T1000 (cell line): ENCODE results near the gene RANBP17.

ENCODE experiments used
- DNase-seq: peaks from one replicate; lab custom pipeline; 2025; ENCODE audit warnings: mixed read lengths; lab: John Stamatoyannopoulos, UW

The RANBP17 gene

GRCh38 chr5:171299228-171299627 lies 437.4 kb downstream of the RANBP17 start:
- no peak for DNase-seq

- DNase-seq: no peak
Measured at GRCh38 chr5:171299851-171300250, 438.0 kb downstream of the RANBP17 start.

- DNase-seq: no peak
Measured at GRCh38 chr5:171300358-171300757, 438.5 kb downstream of the RANBP17 start.

GRCh38 chr5:171306166-171306565 lies 444.3 kb downstream of the RANBP17 start:
- no peak for DNase-seq

- no peak for DNase-seq
Measured at GRCh38 chr5:171306781-171307591, 445.2 kb downstream of the RANBP17 start.

- no peak for DNase-seq
Measured at GRCh38 chr5:171307789-171308452, 446.1 kb downstream of the RANBP17 start.

GRCh38 chr5:171308453-171309275 lies 446.8 kb downstream of the RANBP17 start, which contains the start of gene TLX3:
TSS of gene TLX3 (plus strand) at chr5:171309248. CDS start at chr5:171309366, 118 bp downstream.
- DNase-seq: no peak

- DNase-seq: no peak
Measured at GRCh38 chr5:171309276-171310211, 447.7 kb downstream of the RANBP17 start.

GRCh38 chr5:171310212-171310818 lies 448.5 kb downstream of the RANBP17 start:
- no peak for DNase-seq

GRCh38 chr5:171310819-171311321 lies 449.1 kb downstream of the RANBP17 start:
- DNase-seq: no peak

GRCh38 chr5:171311322-171312077 lies 449.7 kb downstream of the RANBP17 start:
- DNase-seq: no peak

- no peak for DNase-seq
Measured at GRCh38 chr5:171312129-171312974, 450.5 kb downstream of the RANBP17 start.

GRCh38 chr5:171313481-171314206 lies 451.8 kb downstream of the RANBP17 start:
- DNase-seq: no peak

GRCh38 chr5:171314728-171315385 lies 453.0 kb downstream of the RANBP17 start:
- no peak for DNase-seq

- DNase-seq: no peak
Measured at GRCh38 chr5:171315386-171315891, 453.6 kb downstream of the RANBP17 start.

- no peak for DNase-seq
Measured at GRCh38 chr5:171315925-171316257, 454.1 kb downstream of the RANBP17 start.

GRCh38 chr5:171316258-171317121 lies 454.7 kb downstream of the RANBP17 start:
- DNase-seq: no peak
